Measurements from ENCODE around the gene RLIM.

Gene RLIM

DNA sequence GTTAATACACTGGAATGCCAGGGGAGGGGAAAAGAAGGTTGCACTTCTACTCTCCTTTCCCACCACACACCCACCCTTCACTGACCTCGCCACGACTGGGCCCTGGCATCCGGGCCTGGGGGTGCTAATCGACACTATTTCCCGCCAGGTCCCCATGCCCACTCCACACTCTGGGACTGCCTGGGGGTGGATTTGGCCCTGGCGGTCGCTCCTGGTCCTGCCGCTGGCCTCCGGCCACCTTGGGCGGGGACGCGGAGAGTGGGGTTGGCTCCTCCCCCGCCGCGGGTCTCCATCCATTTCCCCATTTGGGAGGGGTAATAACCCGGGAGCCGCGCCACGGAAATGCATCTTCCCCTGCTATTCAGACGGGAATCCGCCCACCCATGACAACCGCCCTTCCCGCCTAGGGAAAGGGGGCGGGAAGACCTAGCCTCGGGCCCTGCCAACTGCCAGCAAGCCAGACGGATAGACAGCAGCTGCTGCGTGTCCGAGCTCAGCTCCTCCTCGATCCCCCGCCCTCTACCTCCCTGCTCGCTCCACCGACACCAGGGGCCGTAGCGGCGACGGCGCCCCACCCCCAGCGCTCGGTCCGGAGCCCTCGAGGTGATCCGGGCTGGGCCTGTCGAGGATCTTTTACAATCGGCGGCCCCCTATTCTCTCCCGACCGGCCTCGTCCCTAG, 78.1 kb downstream of the RLIM start:
- peak in 2 of 3 experiments; percentile 85 to 93 for DNase-seq

DNA sequence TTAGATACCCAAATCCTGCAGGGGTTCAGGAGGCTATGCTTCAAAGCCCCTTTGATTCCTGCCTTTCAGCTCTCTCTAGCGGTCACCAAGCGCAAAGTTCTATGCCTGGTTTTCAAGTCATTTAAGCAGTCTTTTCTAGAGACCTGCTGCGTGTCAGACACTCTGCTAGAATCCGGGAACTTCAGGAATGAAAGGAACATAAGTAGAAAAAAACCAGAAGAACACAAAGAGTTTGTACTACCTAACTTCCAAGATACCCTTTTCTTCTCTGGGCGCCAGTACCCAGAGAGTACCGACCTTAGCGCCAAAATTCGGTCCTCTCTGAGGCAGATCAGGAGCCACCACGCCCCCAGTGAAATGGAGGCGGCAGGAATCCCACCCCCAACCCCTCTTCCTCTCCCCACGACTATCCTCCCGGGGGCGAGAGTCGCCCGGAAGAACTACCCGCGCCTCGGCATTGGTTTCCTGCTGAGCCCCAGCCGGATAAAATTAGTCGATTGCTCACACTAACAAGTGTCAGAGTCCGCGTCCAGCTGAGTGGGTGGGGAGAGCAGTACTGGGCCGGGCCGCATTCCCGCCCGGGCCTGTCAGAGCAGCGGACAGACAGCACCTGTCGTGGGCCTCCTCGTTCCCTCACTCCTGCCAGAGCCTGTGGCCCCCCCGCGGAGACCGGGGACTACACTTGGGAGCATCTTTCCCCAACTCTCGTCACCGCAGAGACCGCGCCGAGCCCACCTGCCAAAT, 78.8 kb downstream of the RLIM start:
- peak in 2 of 3 experiments; percentile 79 to 82 for DNase-seq
